MCF 10A (cell line): ENCODE data around the gene HNRNPA0. TPM values are rescaled to one million over a fixed set of nuclear protein-coding genes. Genes with fewer than 3 reads are reported as not detected.

Experiments
- BruUV-seq: library from RNA; stranded (reverse); fragments of 400-500 nt; replicated peaks from 2 replicates; lab custom pipeline; 2021; lab: Mats Ljungman, UMichigan
- CTCF ChIA-PET: fragments of 300-600 bp; sonication (Branson Sonifier 250); formaldehyde crosslinking; extraction: SDS; loops from one replicate; lab custom pipeline; 2021; ENCODE audit warnings: antibody characterized with exemption, inconsistent platforms; lab: Yijun Ruan, JAX
- POLR2A ChIA-PET: fragments of 300-600, 350-650 bp; sonication (Branson Sonifier 250); formaldehyde crosslinking; extraction: SDS; loops from one replicate; lab custom pipeline; 2020; ENCODE audit warnings: antibody characterized with exemption, inconsistent platforms; lab: Yijun Ruan, JAX
- DNase-seq: peaks from one replicate; pipeline ENCODE4 v3.0.0-alpha.2; 2018; ENCODE audit not compliant: unreplicated experiment
- H3K27ac Mint-ChIP-seq: one replicate; pipeline ENCODE4 v1.8.0; 2022; ENCODE audit warnings: mild to moderate bottlenecking, low read depth, mixed read lengths; ENCODE audit not compliant: unreplicated experiment
- H3K27me3 Mint-ChIP-seq: one replicate; pipeline ENCODE4 v1.8.0; 2022; ENCODE audit warnings: mixed read lengths; ENCODE audit not compliant: insufficient read depth, unreplicated experiment
- H3K36me3 Mint-ChIP-seq: one replicate; pipeline ENCODE4 v1.8.0; 2022; ENCODE audit warnings: mild to moderate bottlenecking, moderate library complexity, mixed read lengths; ENCODE audit not compliant: insufficient read depth, unreplicated experiment
- H3K4me1 Mint-ChIP-seq: one replicate; pipeline ENCODE4 v1.8.0; 2022; ENCODE audit warnings: mixed read lengths; ENCODE audit not compliant: insufficient read depth, unreplicated experiment
- H3K4me3 Mint-ChIP-seq: one replicate; pipeline ENCODE4 v1.8.0; 2022; ENCODE audit warnings: mild to moderate bottlenecking, moderate library complexity, mixed read lengths; ENCODE audit not compliant: unreplicated experiment
- H3K9me3 Mint-ChIP-seq: one replicate; pipeline ENCODE4 v1.8.0; 2022; ENCODE audit warnings: mixed read lengths; ENCODE audit not compliant: unreplicated experiment
- CTCF ChIP-seq: fragments of 200-600 bp; IDR thresholded peaks from one replicate; pipeline ENCODE4 v1.8.0; 2022; ENCODE audit warnings: antibody characterized with exemption, mild to moderate bottlenecking; ENCODE audit not compliant: unreplicated experiment
- intact Hi-C: fragments of 100-400 bp; cut with micrococcal nuclease; formaldehyde crosslinking; loops from 2 replicates; pipeline ENCODE4 v1.14.1; 2022
- total RNA-seq: library from RNA; stranded (reverse); gene quantifications from 2 replicates; pipeline ENCODE4 v1.2.3, GENCODE V29; 2022

Gene HNRNPA0
- total RNA-seq, 1 experiment from 2014 or later, result 30.8 TPM

GRCh38 chr5:137700282-137700680 is 53.9 kb downstream of the HNRNPA0 start:
- Mint-ChIP-seq H3K36me3 (no peaks in the 10 kb centered on the region), H3K27ac (no peak overlapping the region), H3K27me3 (no peaks in the 10 kb centered on the region), H3K9me3 (no peaks in the 10 kb centered on the region), H3K4me1 (no peaks in the 10 kb centered on the region), H3K4me3 (no peak overlapping the region)
- intact Hi-C loops, result no loop called here
- ChIA-PET POLR2A (no interaction called here), CTCF (no interaction called here)
- no peak for TF ChIP-seq CTCF
- DNase-seq, result no peak
- no TSS peak for BruUV-seq

GRCh38 chr5:137699336-137700281 is 54.6 kb downstream of the HNRNPA0 start:
- Mint-ChIP-seq H3K27ac (no peak overlapping the region), H3K27me3 (no peaks in the 10 kb centered on the region), H3K4me3 (no peak overlapping the region), H3K36me3 (no peaks in the 10 kb centered on the region), H3K4me1 (no peaks in the 10 kb centered on the region), H3K9me3 (no peaks in the 10 kb centered on the region)
- BruUV-seq, result no TSS peak
- CTCF ChIA-PET, result interaction anchor here (1.1 to 1.5 kb wide), 2 partner anchors 40 to 43 kb away, joined by 3 read pairs; no protein-coding TSS in a partner anchor
- intact Hi-C loops, result no loop called here
- POLR2A ChIA-PET, result no interaction called here
- DNase-seq, result no peak
- TF ChIP-seq CTCF, result no peak

GRCh38 chr5:137696481-137696880 is 57.7 kb downstream of the HNRNPA0 start:
- Mint-ChIP-seq H3K27me3 (peaks cover 10% of the 10 kb centered on the region), H3K36me3 (no peaks in the 10 kb centered on the region), H3K4me1 (no peaks in the 10 kb centered on the region), H3K9me3 (no peaks in the 10 kb centered on the region), H3K27ac (no peak overlapping the region), H3K4me3 (no peak overlapping the region)
- ChIA-PET CTCF (interaction anchor here (0.5 to 6.2 kb wide), 5 partner anchors 36 to 437 kb away, joined by 3 to 25 read pairs (median 4); no protein-coding TSS in a partner anchor), POLR2A (no interaction called here)
- no peak for TF ChIP-seq CTCF
- intact Hi-C loops, result no loop called here
- no peak for DNase-seq
- BruUV-seq, result no TSS peak

GRCh38 chr5:137695651-137696428 is 58.3 kb downstream of the HNRNPA0 start:
- Mint-ChIP-seq H3K36me3 (no peaks in the 10 kb centered on the region), H3K27me3 (peaks cover 11% of the 10 kb centered on the region), H3K27ac (no peak overlapping the region), H3K9me3 (no peaks in the 10 kb centered on the region), H3K4me3 (no peak overlapping the region), H3K4me1 (no peaks in the 10 kb centered on the region)
- CTCF ChIA-PET, result interaction anchor here (0.6 to 6.2 kb wide), 5 partner anchors 35 to 67 kb away, joined by 3 to 25 read pairs (median 9); no protein-coding TSS in a partner anchor
- POLR2A ChIA-PET, result interaction anchor here (0.6 kb wide), 1 partner anchor 29 kb away, joined by 3 read pairs; no protein-coding TSS in a partner anchor
- no peak for TF ChIP-seq CTCF
- no TSS peak for BruUV-seq
- DNase-seq, result no peak
- intact Hi-C loops, result no loop called here
